GM19043 (cell line): ENCODE data around the gene CSRNP3.

Experiments used
- ATAC-seq: cut with Tn5 transposase; IDR thresholded peaks from one replicate; pipeline ENCODE4 v1.9.1; 2021; ENCODE audit warnings: low read depth; ENCODE audit not compliant: unreplicated experiment

CSRNP3 gene

DNA sequence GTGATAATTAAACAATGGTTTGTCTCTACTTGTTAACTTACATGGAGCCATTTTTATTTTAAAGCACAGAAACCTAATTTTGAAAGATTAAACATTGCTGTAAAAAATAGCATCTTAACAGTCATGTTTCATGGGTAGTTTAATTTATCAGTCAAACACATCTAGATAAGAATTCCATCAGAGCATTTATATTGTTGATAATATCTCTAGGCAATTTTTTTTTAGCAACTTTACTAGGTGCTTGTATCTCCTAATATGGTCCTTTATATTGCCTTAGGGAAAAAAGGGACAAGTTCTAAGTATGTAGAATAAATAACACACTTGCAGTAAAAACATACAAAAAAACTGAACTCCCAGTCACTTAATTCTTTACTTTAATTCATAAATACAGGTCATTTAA lies 863 bp downstream of the CSRNP3 start:
- no peak for ATAC-seq

GRCh38 chr2:165471349-165471950 lies 2.0 kb downstream of the CSRNP3 start:
- ATAC-seq = no peak

DNA sequence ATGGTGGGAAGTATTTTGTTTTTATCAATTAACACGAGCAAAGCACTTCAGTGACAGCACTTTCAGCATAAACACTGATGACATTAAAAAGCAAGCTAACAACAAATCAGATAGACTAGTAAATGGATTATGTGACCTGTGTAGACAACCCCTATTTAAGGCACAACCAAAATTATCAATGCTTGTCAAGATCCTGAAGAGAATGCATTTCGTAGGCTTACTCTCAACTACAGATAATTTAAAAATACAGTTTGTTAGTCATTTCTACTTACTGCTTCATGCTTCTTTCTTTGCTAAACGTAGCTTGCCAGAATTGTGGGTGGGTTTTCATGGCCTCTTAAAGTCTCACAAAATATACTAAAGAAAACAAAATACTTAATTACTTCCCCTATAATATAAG lies 3.4 kb downstream of the CSRNP3 start:
- no peak for ATAC-seq

GRCh38 chr2:165474619-165475276 lies 5.2 kb downstream of the CSRNP3 start:
- ATAC-seq = no peak

DNA sequence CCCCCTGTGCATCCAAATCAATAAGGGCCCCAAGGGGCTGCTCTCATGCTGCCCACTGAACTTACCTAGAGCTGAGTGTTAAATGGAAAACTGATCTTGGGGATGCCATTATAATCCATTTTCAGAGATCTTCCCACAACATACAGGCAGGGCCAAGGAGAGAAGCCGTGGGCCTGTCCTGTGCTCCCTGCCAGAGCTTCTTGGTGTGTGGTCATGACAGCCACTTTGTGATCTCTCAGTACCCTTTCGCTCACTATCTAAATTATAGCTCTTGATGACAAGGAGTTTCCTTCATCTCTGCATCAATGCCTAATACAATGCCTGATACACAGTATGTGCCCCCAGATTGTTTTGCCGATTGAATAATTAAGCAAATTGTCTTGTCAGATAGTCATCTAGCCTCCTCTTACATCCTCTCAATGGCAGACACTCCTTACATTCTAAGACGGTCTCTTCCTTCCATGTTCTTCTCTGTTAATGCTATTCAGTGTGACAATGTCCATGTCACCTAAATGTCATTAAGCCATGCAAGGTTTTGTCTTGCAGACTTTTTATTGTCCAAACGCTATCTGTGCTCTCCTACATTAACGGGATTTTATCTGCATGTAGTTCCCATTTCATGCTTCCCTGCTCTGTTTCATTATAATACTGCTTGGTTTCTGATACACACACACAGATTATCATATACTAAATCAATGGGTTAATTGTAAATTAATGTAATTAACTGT lies 5.9 kb downstream of the CSRNP3 start:
- no peak for ATAC-seq

- ATAC-seq = no peak
These were observed 10.4 kb downstream of the CSRNP3 start for GRCh38 chr2:165479856-165480255.

GRCh38 chr2:165494573-165494972 lies 25.1 kb downstream of the CSRNP3 start:
- no peak for ATAC-seq

- ATAC-seq = no peak
These were observed 28.3 kb downstream of the CSRNP3 start for GRCh38 chr2:165497659-165498317.

- no peak for ATAC-seq
These were observed 29.6 kb downstream of the CSRNP3 start for GRCh38 chr2:165499131-165499530.

DNA sequence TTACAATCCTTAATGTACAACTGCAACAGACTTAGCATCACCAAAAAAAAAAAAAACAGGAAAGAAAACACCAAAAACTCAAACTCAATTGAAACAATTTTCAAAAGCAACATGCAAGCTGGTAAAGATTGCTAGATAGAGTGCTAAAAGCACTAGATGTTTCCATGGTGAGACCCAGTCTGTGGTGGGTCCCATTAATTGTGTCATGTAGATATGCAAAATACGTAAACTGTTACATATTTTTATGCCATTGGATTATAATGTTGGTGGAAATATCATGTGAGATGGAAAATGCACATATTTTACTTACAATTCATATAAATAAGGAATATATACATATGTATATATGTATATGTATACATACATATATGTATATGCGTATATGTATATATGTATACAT lies 30.5 kb downstream of the CSRNP3 start:
- no peak for ATAC-seq

DNA sequence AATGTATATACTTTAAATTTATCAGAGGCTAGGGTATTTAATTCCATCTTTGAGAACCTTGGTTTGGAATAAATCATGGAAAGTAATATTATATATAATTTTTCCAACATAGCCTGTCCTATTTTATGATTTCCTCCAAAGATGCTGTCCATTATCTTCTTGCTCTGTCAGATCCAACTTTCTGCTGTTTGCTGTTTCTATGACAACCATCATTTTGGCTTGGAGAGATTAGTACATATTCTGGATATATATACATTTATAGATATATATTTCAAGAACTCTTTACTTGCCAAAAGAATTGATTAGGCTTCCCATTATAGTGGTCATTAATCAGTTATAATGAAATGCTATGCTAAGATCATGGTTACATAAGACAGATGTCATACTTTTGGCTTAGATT lies 31.3 kb downstream of the CSRNP3 start:
- ATAC-seq = no peak

- ATAC-seq = no peak
These were observed 36.0 kb downstream of the CSRNP3 start for GRCh38 chr2:165505514-165505913.

DNA sequence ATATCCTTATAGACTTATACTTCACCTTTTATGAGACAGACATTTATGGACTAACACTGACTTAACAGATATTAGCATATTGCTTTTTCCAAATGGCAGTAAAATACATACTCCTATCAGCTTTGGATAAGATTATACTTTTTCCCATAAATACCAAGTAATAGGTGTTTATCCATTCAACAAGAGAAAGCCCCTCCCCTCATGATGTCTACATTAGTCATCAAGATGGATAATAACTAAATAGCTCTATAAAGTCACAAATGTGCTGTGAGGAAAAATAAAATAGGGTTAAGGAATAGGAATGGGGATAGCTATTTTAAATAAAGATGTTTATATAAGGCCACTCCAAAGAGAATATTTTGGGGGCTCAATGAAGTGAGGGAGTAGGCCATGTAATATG lies 39.4 kb downstream of the CSRNP3 start:
- ATAC-seq = no peak

DNA sequence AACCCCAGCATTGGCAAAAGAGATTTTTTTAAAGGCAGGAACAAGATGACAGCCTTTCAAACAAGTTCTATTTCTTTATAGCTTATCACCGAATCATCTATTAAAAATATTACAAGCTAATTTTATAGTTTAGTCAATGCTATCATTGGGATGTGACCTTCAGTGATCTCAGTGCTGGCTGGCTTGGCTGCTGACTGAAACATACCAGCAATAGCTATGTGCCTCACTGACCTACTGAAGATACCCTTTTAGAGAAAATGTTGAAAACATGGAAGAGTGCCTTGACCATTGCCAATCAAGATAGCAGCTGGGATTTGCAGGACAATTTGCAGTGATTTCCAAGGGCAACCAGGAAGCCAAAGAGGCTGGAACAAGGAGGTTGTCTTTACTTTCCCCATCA lies 44.0 kb downstream of the CSRNP3 start:
- no peak for ATAC-seq

DNA sequence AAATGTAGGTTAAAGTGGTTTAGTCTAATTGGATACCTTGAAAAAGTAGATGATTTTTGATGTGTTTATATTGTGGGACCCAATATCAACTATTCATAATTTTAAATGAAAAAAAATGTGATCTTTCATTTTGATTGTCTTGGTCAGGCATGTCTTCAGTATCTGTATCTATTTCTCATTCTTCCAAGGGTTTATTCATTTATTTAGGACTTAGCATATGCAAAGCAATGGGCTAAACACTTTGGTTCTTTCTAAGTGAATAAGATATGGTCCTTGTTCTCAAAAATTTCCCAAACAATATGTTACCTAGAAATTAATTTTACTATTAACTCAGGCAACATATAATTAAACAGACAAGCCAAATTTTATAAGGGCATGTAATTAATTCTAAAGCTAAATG lies 49.1 kb downstream of the CSRNP3 start:
- no peak for ATAC-seq

GRCh38 chr2:165522719-165523118 lies 53.2 kb downstream of the CSRNP3 start:
- no peak for ATAC-seq

DNA sequence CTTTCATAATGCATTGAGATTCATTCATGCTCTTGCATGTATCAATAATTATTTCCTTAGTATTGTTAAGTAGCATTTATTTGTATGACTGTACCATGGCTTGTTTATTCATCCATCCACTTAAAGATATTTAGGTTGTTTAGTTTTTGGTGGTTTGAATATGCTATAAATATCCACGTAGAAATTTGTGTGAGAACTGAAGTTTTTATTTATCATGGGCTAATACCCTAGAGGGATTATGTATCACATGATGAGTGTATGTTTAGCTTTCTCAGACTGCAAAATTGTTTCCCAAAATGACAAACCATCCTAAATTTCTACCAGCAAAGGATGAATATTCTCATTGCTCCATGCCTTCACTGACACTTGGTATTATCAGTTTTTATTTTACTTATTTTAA lies 55.2 kb downstream of the CSRNP3 start:
- no peak for ATAC-seq

- ATAC-seq = no peak
These were observed 59.2 kb downstream of the CSRNP3 start for GRCh38 chr2:165528691-165529090.

DNA sequence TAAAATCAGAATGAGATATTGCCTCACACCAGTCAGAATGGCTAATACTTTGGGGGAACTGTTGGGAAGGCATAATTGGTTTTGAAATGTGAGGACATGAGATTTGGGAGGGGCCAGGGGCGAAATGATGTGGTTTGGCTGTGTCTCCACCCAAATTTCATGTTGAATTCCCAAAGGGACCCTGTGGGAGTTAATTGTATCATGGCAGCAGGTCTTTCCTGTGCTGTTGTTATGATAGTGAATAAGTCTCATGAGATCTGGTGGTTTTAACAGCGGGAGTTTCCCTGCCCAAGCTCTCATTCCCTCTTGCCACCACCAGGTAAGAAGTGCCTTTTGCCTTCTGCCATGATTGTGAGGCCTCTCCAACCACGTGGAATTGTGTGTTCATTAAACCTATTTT lies 59.6 kb downstream of the CSRNP3 start:
- no peak for ATAC-seq

- no peak for ATAC-seq
These were observed 63.8 kb downstream of the CSRNP3 start for GRCh38 chr2:165533331-165533730.

GRCh38 chr2:165535471-165535870 lies 66.0 kb downstream of the CSRNP3 start:
- ATAC-seq = no peak
